Suprapubic skin (tissue), 3 donors: ENCODE data around the gene TRIM29.

Experiments
- POLR2AphosphoS5 ChIP-seq, 3 donors: sonication (generic); formaldehyde crosslinking; IDR thresholded peaks; one replicate each; pipeline ENCODE4 v1.6.1; 2017; ENCODE audit warnings: antibody characterized with exemption in 3 of 3
- TF ChIP-seq, protein P1 (sequence below), 2 donors: fragments of 200-600 bp in 1 of 2; fragments of 450-650 bp in 1 of 2; sonication (generic) in 1 of 2; IDR thresholded peaks; one replicate each; pipeline ENCODE4 v1.5.1; 2016 to 2019; ENCODE audit warnings: antibody characterized with exemption in 2 of 2, mild to moderate bottlenecking in 1 of 2, moderate library complexity in 1 of 2

DNA sequence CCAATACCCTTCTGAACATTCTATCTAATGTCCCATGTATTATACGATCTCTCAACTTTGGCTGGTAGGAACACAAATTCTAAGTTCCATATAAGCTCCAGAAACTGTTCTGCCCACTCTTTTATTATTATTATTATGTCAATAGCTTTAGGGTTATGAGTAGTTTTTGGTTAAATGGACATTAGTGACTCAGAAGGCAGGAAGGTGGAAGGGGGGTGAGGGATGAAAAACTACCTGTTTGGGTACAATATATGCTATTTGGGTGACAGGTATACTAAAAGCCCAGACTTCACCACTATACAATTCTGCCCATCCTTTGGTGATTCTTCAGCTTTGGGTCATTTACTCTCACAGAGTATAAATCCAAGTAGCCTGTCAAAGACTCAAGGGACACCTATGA, 22.5 kb upstream of the TRIM29 start:
- no peak for TF ChIP-seq POLR2AphosphoS5 (IDR thresholded peaks at IDR 0.05)
- TF ChIP-seq, protein P1, sequence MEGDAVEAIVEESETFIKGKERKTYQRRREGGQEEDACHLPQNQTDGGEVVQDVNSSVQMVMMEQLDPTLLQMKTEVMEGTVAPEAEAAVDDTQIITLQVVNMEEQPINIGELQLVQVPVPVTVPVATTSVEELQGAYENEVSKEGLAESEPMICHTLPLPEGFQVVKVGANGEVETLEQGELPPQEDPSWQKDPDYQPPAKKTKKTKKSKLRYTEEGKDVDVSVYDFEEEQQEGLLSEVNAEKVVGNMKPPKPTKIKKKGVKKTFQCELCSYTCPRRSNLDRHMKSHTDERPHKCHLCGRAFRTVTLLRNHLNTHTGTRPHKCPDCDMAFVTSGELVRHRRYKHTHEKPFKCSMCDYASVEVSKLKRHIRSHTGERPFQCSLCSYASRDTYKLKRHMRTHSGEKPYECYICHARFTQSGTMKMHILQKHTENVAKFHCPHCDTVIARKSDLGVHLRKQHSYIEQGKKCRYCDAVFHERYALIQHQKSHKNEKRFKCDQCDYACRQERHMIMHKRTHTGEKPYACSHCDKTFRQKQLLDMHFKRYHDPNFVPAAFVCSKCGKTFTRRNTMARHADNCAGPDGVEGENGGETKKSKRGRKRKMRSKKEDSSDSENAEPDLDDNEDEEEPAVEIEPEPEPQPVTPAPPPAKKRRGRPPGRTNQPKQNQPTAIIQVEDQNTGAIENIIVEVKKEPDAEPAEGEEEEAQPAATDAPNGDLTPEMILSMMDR (IDR thresholded peaks at IDR 0.05) = no peak
